Fibroblast of lung (primary cell): ENCODE measurements around the gene SEMA6A. TPM values are rescaled to one million over a fixed set of nuclear protein-coding genes. Genes with fewer than 3 reads are reported as not detected.

Experiments used
- DNase-seq, 2 donors: peaks; one replicate each; pipeline versions ENCODE4 v3.0.0 to v3.0.0-alpha.2; 2010; ENCODE audit warnings: low read depth in 2 of 2
- H2AFZ ChIP-seq: 2 replicates; pipeline ENCODE4 v1.5.1; 2012; ENCODE audit warnings: low read length, control low read depth, inconsistent platforms
- H3K27ac ChIP-seq: 2 replicates; pipeline ENCODE4 v1.5.1; 2011; ENCODE audit warnings: low read length, control low read depth; ENCODE audit not compliant: insufficient read depth
- H3K27me3 ChIP-seq: 2 replicates; pipeline ENCODE4 v1.5.1; 2011; ENCODE audit warnings: mild to moderate bottlenecking, low read length; ENCODE audit not compliant: control insufficient read depth, insufficient read depth
- H3K36me3 ChIP-seq: 2 replicates; pipeline ENCODE4 v1.5.1; 2011; ENCODE audit warnings: low read length; ENCODE audit not compliant: control insufficient read depth, insufficient read depth
- H3K4me1 ChIP-seq: 2 replicates; pipeline ENCODE4 v1.5.1; 2011; ENCODE audit warnings: low read length; ENCODE audit not compliant: control insufficient read depth, insufficient read depth; ENCODE audit errors: extremely low read depth
- H3K4me2 ChIP-seq: 2 replicates; pipeline ENCODE4 v1.5.1; 2011; ENCODE audit warnings: low read length, control low read depth; ENCODE audit not compliant: insufficient read depth; ENCODE audit errors: extremely low read depth
- H3K4me3 ChIP-seq, 4 experiments: fragments of 200-600 bp in 1 of 4; sonication (generic) in 1 of 4; replicated peaks in 1 of 4; 2 replicates each; pipeline ENCODE4 v1.5.1; 2011 to 2016; ENCODE audit warnings: low read length in 4 of 4, low read depth in 3 of 4, mild to moderate bottlenecking in 3 of 4, control low read depth in 2 of 4, inconsistent platforms in 1 of 4, mixed read lengths in 1 of 4; ENCODE audit not compliant: insufficient read depth in 1 of 4; ENCODE audit errors: control extremely low read depth in 1 of 4
- H3K79me2 ChIP-seq: 2 replicates; pipeline ENCODE4 v1.5.1; 2012; ENCODE audit warnings: mild to moderate bottlenecking, low read length, inconsistent platforms; ENCODE audit not compliant: control insufficient read depth, insufficient read depth
- H3K9ac ChIP-seq: 2 replicates; pipeline ENCODE4 v1.5.1; 2011; ENCODE audit warnings: mild to moderate bottlenecking, low read length, control low read depth; ENCODE audit not compliant: insufficient read depth
- H3K9me3 ChIP-seq: 2 replicates; pipeline ENCODE4 v1.5.1; 2012; ENCODE audit warnings: low read depth, low read length; ENCODE audit not compliant: control insufficient read depth, insufficient read depth
- H4K20me1 ChIP-seq: 2 replicates; pipeline ENCODE4 v1.5.1; 2011; ENCODE audit warnings: low read length; ENCODE audit not compliant: control insufficient read depth, insufficient read depth; ENCODE audit errors: extremely low read depth
- CTCF ChIP-seq, 2 donors: IDR thresholded peaks in 1 of 2; conservative IDR thresholded peaks in 1 of 2; 1 replicate in 1 of 2; 2 replicates in 1 of 2; pipeline ENCODE4 v1.5.1; 2011 to 2012; ENCODE audit warnings: low read length in 2 of 2, control low read depth in 1 of 2, inconsistent platforms in 1 of 2, low read depth in 1 of 2, mild to moderate bottlenecking in 1 of 2
- EZH2 ChIP-seq: IDR thresholded peaks from 2 replicates; pipeline ENCODE4 v1.5.1; 2012; ENCODE audit warnings: low read length, control low read depth, mild to moderate bottlenecking; ENCODE audit errors: missing control alignments
- polyA plus RNA-seq, 2 donors: library from polyadenylated mRNA; depleted of rRNA in 1 of 2; stranded (reverse) in 1 of 2; unstranded in 1 of 2; fragments of >200 nt; gene quantifications; 2 replicates each; pipeline ENCODE4 v1.2.1, GENCODE V29; 2011 to 2012; ENCODE audit warnings: missing spikeins in 1 of 2
- total RNA-seq: library from RNA; depleted of rRNA; stranded (reverse); fragments of >200 nt; gene quantifications from 2 replicates; pipeline ENCODE4 v1.2.1, GENCODE V29; 2014

The SEMA6A gene
- total and polyA plus RNA-seq, 2 donors (not counting 1 experiment from before 2014, with no cell fraction given), result 0.17 to 0.22 TPM

GRCh38 chr5:116472274-116472673 is 102.3 kb downstream of the SEMA6A start:
- Histone ChIP-seq H3K27ac (no peak overlapping the region), H3K9me3 (no peaks in the 10 kb centered on the region), H3K9ac (no peak overlapping the region), H3K36me3 (no peaks in the 10 kb centered on the region), H3K27me3 (no peaks in the 10 kb centered on the region), H3K4me1 (no peaks in the 10 kb centered on the region), H3K4me2 (no peak overlapping the region), H3K4me3 (no peak overlapping the region), H3K79me2 (no peaks in the 10 kb centered on the region), H2AFZ (no peak overlapping the region), H4K20me1 (no peaks in the 10 kb centered on the region)
- TF ChIP-seq CTCF (conservative IDR thresholded peaks at IDR 0.05 in 1 of 2, IDR thresholded peaks at IDR 0.05 in 1 of 2; ENCODE audit: low read depth in 1 of 2, low read length in 2 of 2), result no peak
- no peak for TF ChIP-seq EZH2
- no peak for DNase-seq

- Histone ChIP-seq H4K20me1 (no peaks in the 10 kb centered on the region), H3K36me3 (no peaks in the 10 kb centered on the region), H3K4me2 (no peak overlapping the region), H3K27ac (no peak overlapping the region), H2AFZ (no peak overlapping the region), H3K27me3 (no peaks in the 10 kb centered on the region), H3K9ac (no peak overlapping the region), H3K9me3 (no peaks in the 10 kb centered on the region), H3K4me3 (no peak overlapping the region), H3K4me1 (no peaks in the 10 kb centered on the region), H3K79me2 (no peaks in the 10 kb centered on the region)
- DNase-seq, result no peak
- TF ChIP-seq EZH2 (no peak), CTCF (conservative IDR thresholded peaks at IDR 0.05 in 1 of 2, IDR thresholded peaks at IDR 0.05 in 1 of 2; ENCODE audit: low read depth in 1 of 2, low read length in 2 of 2) (no peak)
Observed at GRCh38 chr5:116469631-116470030, 105.0 kb downstream of the SEMA6A start.

- TF ChIP-seq EZH2 (no peak), CTCF (conservative IDR thresholded peaks at IDR 0.05 in 1 of 2, IDR thresholded peaks at IDR 0.05 in 1 of 2; ENCODE audit: low read depth in 1 of 2, low read length in 2 of 2) (no peak)
- no peak overlapping the region for H3K27ac ChIP-seq
Observed at GRCh38 chr5:116468583-116468982, 106.0 kb downstream of the SEMA6A start.

More at GRCh38 chr5:116468583-116468982, 106.0 kb downstream of the SEMA6A start:
- Histone ChIP-seq H3K4me2 (no peak overlapping the region), H3K36me3 (no peaks in the 10 kb centered on the region), H4K20me1 (no peaks in the 10 kb centered on the region), H3K9me3 (no peaks in the 10 kb centered on the region), H3K9ac (no peak overlapping the region), H2AFZ (no peak overlapping the region), H3K4me1 (no peaks in the 10 kb centered on the region), H3K4me3 (no peak overlapping the region), H3K27me3 (no peaks in the 10 kb centered on the region), H3K79me2 (no peaks in the 10 kb centered on the region)
- DNase-seq, result no peak
